ENCODE results near the gene VPS37B. TPM values are rescaled to one million over a fixed set of nuclear protein-coding genes. Genes with fewer than 3 reads are reported as not detected.
"Not testable (repeated sequence)": the region's sequence is repeated elsewhere in the genome, so short reads cannot be mapped to it uniquely, and the experiment has no call there.

Gene VPS37B
- total RNA-seq, 2 donors from 2014 or later, result 10.1 to 11.1 TPM

DNA sequence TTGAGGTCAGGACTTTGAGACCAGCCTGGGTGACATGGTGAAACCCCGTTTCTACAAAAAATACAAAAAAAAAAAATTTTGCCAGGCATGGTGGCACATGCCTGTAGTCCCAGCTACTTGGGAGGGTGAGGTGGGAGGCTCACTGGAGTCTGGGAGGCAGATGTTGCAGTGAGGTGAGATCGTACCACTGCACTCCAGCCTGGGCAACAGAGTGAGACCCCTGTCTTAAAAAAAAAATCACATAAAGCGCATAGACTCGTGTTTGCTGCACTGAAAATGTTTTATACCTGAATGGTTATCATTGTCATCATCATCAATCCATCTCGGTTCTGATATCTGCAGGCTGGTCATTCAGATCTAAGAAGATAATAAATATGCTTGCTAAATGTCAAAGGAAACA is 24.8 kb upstream of the VPS37B start:
- Mint-ChIP-seq H3K27ac (no peak overlapping the region), H3K9me3 (no peaks in the 10 kb centered on the region), H3K36me3 (no peaks in the 10 kb centered on the region)
- ATAC-seq, result no peak
- DNase-seq (ENCODE audit: low spot score in 2 of 2), result no peak

DNA sequence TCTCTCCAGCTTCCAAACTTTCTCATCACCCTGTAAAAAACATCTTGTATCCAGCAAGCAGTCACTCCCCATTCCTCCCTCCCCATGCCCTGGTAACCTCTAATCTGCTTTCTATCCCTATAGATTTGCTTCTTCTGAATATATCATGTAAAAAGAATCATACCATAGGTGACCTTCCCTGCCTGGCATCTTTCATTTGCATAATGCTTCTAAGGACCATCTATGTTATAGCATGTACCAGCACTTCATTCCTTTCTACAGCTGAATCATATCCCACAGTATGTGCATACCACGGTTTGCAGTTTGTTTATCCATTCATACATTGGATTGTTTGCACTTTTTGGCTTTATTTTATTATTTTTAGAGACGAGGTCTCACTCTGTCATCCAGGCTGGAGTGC is 22.9 kb upstream of the VPS37B start:
- Mint-ChIP-seq H3K36me3 (no peaks in the 10 kb centered on the region), H3K27ac (no peak overlapping the region), H3K9me3 (no peaks in the 10 kb centered on the region)
- DNase-seq (ENCODE audit: low spot score in 2 of 2) (no peak), ATAC-seq (no peak)

- ATAC-seq (peak in 1 of 2 donors; percentile 15), DNase-seq (ENCODE audit: low spot score in 2 of 2) (no peak)
- Mint-ChIP-seq H3K9me3 (no peaks in the 10 kb centered on the region), H3K36me3 (no peaks in the 10 kb centered on the region), H3K27ac (no peak overlapping the region)
Measured at GRCh38 chr12:122917507-122918121, 21.7 kb upstream of the VPS37B start.

- Mint-ChIP-seq H3K36me3 (no peaks in the 10 kb centered on the region), H3K9me3 (no peaks in the 10 kb centered on the region), H3K27ac (no peak overlapping the region)
- DNase-seq (ENCODE audit: low spot score in 2 of 2), result no peak
- ATAC-seq, result no peak
Measured at GRCh38 chr12:122909442-122910288, 13.7 kb upstream of the VPS37B start.

DNA sequence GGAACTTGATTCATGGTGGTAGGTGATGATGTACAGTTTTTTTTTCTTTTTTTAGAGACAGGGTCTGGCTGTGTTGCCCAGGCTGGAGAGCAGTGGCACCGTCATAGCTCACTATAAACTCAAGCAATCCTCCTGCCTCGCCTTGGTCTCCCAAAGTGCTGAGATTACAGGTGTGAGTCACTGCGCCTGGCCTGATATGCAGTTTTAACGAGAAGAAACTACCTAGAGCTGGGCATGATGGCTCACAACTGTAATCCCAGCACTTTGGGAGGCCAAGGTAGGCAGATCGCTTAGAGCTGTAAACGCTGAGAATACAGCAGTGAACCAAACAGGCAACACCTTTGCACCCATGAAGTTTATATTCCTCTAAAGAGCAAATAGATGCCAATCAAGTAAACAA is 13.0 kb upstream of the VPS37B start:
- H3K36me3 Mint-ChIP-seq, result no peaks in the 10 kb centered on the region
- ATAC-seq (no peak), DNase-seq (ENCODE audit: low spot score in 2 of 2) (no peak)
- no peak overlapping the region for H3K27ac Mint-ChIP-seq
- no peaks in the 10 kb centered on the region for H3K9me3 Mint-ChIP-seq

GRCh38 chr12:122905258-122905657 is 9.3 kb upstream of the VPS37B start:
- not testable (repeated sequence) for ATAC-seq; DNase-seq (ENCODE audit: low spot score in 2 of 2); H3K36me3 Mint-ChIP-seq; H3K27ac Mint-ChIP-seq; H3K9me3 Mint-ChIP-seq

GRCh38 chr12:122903693-122904034 is 7.7 kb upstream of the VPS37B start:
- H3K36me3 Mint-ChIP-seq, result no peaks in the 10 kb centered on the region
- DNase-seq (ENCODE audit: low spot score in 2 of 2) (no peak), ATAC-seq (no peak)
- no peaks in the 10 kb centered on the region for H3K9me3 Mint-ChIP-seq
- no peak overlapping the region for H3K27ac Mint-ChIP-seq

DNA sequence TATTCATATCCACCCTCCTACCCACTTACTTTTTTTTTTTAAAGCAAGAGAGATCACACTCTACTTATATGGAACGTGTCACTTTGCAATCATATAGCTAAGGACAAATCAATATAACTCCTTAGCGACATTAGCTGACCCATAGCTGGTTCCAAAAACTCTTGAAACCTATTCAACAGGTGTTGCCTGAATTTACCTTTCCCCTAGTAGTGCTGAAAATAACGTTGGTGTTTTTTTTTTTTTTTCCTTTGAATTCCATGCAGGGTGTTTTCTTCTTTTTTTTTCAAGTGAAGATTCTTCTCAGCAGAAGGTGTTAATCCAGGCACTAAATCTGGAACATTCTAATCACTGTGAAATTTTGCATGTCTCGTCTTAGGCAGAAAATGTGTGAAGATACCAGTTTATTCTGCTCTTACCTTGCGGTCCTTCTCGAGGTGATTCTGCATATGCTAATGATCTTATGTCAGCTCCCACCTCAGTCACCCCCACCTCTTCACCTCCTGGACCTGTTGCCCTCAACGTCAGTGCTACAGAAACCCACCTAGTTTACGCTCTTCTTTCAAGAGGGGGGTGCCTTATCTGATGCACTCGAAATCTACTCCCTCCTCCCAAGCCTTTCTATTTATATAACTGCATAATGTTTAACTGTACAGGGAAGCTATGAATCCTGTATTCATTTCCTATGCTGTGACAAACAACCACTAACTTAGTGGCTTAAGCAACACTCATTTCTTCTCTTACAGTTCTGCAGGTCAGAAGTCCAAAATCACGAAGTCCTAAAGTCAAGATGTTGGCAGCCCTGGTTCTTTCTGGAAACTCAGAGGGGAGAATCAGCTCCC is 7.1 kb upstream of the VPS37B start:
- Mint-ChIP-seq H3K9me3 (no peaks in the 10 kb centered on the region), H3K36me3 (no peaks in the 10 kb centered on the region), H3K27ac (no peak overlapping the region)
- DNase-seq (ENCODE audit: low spot score in 2 of 2) (no peak), ATAC-seq (no peak)

GRCh38 chr12:122899887-122900286 is 4.0 kb upstream of the VPS37B start:
- DNase-seq (ENCODE audit: low spot score in 2 of 2) (no peak), ATAC-seq (no peak)
- Mint-ChIP-seq H3K9me3 (peaks cover 0 to 7% of the 10 kb centered on the region in 2 donors), H3K27ac (no peak overlapping the region), H3K36me3 (peaks cover 16 to 18% of the 10 kb centered on the region in 2 donors)

DNA sequence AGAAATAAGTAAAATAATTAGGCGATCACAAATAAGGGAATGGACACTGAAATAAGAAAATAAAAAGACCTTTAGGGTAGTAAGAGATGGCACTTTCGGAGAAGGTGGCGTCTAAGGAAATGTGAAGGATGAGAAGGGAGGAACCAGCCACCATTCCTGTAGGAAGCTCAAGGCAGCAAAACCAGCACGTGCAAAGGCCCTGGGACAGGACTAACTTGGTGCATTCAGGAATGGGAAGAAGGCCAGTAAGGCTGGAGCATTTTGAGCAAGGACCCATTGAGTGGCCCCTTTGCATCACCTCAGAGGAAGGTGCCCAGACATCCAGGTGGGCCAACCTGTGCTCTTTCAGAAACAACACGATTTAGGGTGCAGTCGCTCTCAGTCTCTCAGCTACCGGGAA is 738 bp upstream of the VPS37B start:
- H3K36me3 Mint-ChIP-seq, result peaks cover 16 to 18% of the 10 kb centered on the region in 2 donors
- peaks cover 0 to 7% of the 10 kb centered on the region in 2 donors for H3K9me3 Mint-ChIP-seq
- ATAC-seq (no peak), DNase-seq (ENCODE audit: low spot score in 2 of 2) (no peak)
- H3K27ac Mint-ChIP-seq, result peak overlapping the region; percentile 25 to 92

GRCh38 chr12:122895320-122895703 is 612 bp downstream of the VPS37B start:
- Mint-ChIP-seq H3K36me3 (peaks cover 16 to 18% of the 10 kb centered on the region in 2 donors), H3K9me3 (peaks cover 0 to 7% of the 10 kb centered on the region in 2 donors), H3K27ac (peak overlapping the region; percentile 92 to 93)
- DNase-seq (ENCODE audit: low spot score in 2 of 2), result no peak
- no peak for ATAC-seq

DNA sequence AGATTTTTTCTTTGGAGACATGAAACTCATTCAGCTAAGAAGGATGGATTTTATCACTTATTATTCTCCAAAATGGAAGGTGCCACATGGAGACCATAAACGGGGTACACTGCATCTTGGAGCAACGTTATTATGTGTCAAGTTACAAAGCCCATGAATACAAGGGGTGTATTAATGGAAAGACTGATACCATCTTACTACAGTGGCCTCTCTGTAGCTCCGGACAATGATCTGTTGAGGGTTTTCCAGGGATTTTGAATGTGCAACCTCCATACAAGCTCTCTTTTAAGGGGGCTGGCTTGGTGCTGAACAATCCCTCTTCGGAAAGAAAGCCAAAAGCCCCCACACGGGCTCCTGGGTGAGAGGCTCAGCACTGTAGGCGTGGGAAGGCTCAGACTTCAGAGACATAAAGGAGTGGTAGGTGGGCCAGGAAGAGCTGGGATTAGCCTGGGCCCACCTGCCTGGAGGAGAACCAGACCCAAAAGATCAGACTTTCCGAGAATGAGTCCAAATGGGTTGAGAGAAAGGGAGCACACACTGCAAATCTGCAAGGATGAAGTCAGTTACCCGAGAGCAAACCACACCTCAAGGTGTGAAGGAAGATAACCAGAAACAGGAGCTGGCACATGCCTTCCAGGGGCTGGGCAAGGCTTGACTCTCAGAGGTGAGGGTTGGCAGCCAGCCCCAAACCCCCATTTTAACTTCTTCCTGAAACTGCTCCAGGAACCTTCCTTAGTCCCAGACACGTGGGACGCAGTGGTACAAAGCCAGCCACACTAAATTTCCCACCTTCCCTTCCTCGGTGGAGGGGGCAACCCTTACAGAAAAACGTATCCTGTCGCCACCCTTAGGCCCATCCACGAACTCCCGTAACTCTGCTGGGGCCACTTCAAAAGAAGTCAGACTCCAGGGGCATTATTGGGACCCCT is 1.5 kb downstream of the VPS37B start:
- DNase-seq (ENCODE audit: low spot score in 2 of 2) (no peak), ATAC-seq (no peak)
- Mint-ChIP-seq H3K27ac (peak overlapping the region; percentile 92 to 93), H3K36me3 (peaks cover 16 to 18% of the 10 kb centered on the region in 2 donors), H3K9me3 (peaks cover 0 to 7% of the 10 kb centered on the region in 2 donors)

GRCh38 chr12:122893208-122894153 is 2.4 kb downstream of the VPS37B start:
- ATAC-seq (no peak), DNase-seq (ENCODE audit: low spot score in 2 of 2) (no peak)
- H3K36me3 Mint-ChIP-seq, result peaks cover 16 to 18% of the 10 kb centered on the region in 2 donors
- no peak overlapping the region for H3K27ac Mint-ChIP-seq
- peaks cover 0 to 7% of the 10 kb centered on the region in 2 donors for H3K9me3 Mint-ChIP-seq

DNA sequence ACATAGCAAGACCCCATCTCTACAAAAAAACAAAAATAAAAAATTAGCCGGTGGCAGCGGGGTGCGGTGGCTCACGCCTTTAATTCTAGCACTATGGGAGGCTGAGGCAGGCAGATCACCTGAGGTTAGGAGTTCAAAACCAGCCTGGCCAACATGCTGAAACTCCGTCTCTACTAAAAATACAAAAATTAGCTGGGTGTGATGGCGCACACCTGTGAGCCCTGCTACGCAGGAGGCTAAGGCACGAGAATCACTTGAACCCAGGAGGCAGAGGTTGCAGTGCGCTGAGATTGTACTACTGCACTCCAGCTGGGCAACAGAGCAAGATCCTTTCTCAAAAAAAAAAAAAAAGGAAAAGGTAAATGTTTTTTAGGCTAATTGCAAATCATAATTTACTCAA is 3.2 kb downstream of the VPS37B start:
- not testable (repeated sequence) for ATAC-seq; H3K27ac Mint-ChIP-seq; DNase-seq (ENCODE audit: low spot score in 2 of 2); H3K9me3 Mint-ChIP-seq
- peaks cover 16 to 18% of the 10 kb centered on the region in 2 donors for H3K36me3 Mint-ChIP-seq

All from activated naive CD4-positive, alpha-beta T cell treated with anti-CD3 and anti-CD28 coated beads, Interleukin-2, amount 50 U/mL, for 72 hours (primary cell).